Measurements from ENCODE around the gene CDC42EP1.
"Not testable (repeated sequence)": the region's sequence is repeated elsewhere in the genome, so short reads cannot be mapped to it uniquely, and the experiment has no call there.

CDC42EP1 gene

DNA sequence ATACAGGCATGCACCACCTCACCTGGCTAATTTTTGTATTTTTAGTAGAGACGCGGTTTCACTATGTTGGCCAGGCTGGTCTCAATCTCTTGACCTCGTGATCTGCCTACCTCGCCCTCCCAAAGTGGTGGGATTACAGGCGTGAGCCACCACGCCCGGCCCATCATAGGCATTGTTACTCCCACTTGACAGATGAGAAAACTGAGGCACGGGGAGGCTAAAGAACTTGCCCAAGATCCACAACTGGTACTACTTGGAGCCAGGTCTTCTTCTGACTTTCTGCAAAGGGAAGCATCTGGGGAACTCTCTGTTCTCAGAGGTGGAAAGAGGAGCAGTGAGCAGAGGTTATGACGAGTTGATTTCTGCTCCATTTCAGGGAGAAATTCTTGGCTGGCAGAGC is 9.4 kb upstream of the CDC42EP1 start:
- not testable (repeated sequence) for H3K79me2 ChIP-seq (ENCODE audit: control insufficient read depth, insufficient read depth, low read length, unreplicated experiment); H3K27ac ChIP-seq (ENCODE audit: low read depth, low read length); H3K36me3 ChIP-seq (ENCODE audit: insufficient read depth, low read length); H2AFZ ChIP-seq (ENCODE audit: low read length, unreplicated experiment); H3K27me3 ChIP-seq (ENCODE audit: insufficient read depth, low read length); H3K4me3 ChIP-seq (ENCODE audit: low read depth, low read length)
- H3K4me1 ChIP-seq (ENCODE audit: control insufficient read depth, insufficient read depth, low read length, unreplicated experiment): peaks cover 14% of the 10 kb centered on the region

GRCh38 chr22:37551981-37552380 is 8.3 kb upstream of the CDC42EP1 start:
- H3K4me1 ChIP-seq (ENCODE audit: control insufficient read depth, insufficient read depth, low read length, unreplicated experiment): peaks cover 5% of the 10 kb centered on the region
- H3K79me2 ChIP-seq (ENCODE audit: control insufficient read depth, insufficient read depth, low read length, unreplicated experiment): no peaks in the 10 kb centered on the region
- no peaks in the 10 kb centered on the region for H3K36me3 ChIP-seq (ENCODE audit: insufficient read depth, low read length)
- no peak overlapping the region for H3K27ac ChIP-seq (ENCODE audit: low read depth, low read length)
- H3K4me3 ChIP-seq (ENCODE audit: low read depth, low read length): no peak overlapping the region
- H2AFZ ChIP-seq (ENCODE audit: low read length, unreplicated experiment): no peak overlapping the region
- no peaks in the 10 kb centered on the region for H3K27me3 ChIP-seq (ENCODE audit: insufficient read depth, low read length)

GRCh38 chr22:37552524-37553163 is 7.6 kb upstream of the CDC42EP1 start:
- no peak overlapping the region for H3K4me3 ChIP-seq (ENCODE audit: low read depth, low read length)
- no peak overlapping the region for H3K27ac ChIP-seq (ENCODE audit: low read depth, low read length)
- no peaks in the 10 kb centered on the region for H3K27me3 ChIP-seq (ENCODE audit: insufficient read depth, low read length)
- no peak overlapping the region for H2AFZ ChIP-seq (ENCODE audit: low read length, unreplicated experiment)
- H3K4me1 ChIP-seq (ENCODE audit: control insufficient read depth, insufficient read depth, low read length, unreplicated experiment): no peaks in the 10 kb centered on the region
- no peaks in the 10 kb centered on the region for H3K36me3 ChIP-seq (ENCODE audit: insufficient read depth, low read length)
- H3K79me2 ChIP-seq (ENCODE audit: control insufficient read depth, insufficient read depth, low read length, unreplicated experiment): no peaks in the 10 kb centered on the region

DNA sequence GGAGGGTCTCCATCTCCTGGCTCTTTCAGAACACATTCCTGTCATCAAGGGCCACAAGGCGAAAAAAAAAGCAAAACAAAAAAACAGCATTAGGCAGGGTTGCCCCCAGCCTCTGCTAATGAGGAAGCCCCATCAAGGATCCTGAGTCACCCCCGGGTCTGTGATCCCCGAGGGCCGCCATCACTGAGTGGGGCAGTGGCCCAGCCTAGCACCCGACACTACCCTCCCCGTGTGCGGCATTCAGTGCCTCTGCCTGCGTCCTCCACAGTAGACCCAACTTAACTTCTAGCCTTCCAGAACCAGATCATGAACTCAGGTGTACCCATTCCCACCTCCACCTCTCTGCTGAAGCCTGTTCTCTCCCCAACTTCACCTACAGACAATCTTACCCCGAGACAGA is 6.6 kb upstream of the CDC42EP1 start:
- H3K79me2 ChIP-seq (ENCODE audit: control insufficient read depth, insufficient read depth, low read length, unreplicated experiment): no peaks in the 10 kb centered on the region
- H3K27ac ChIP-seq (ENCODE audit: low read depth, low read length): no peak overlapping the region
- H2AFZ ChIP-seq (ENCODE audit: low read length, unreplicated experiment): no peak overlapping the region
- H3K4me3 ChIP-seq (ENCODE audit: low read depth, low read length): no peak overlapping the region
- no peaks in the 10 kb centered on the region for H3K27me3 ChIP-seq (ENCODE audit: insufficient read depth, low read length)
- H3K36me3 ChIP-seq (ENCODE audit: insufficient read depth, low read length): no peaks in the 10 kb centered on the region
- H3K4me1 ChIP-seq (ENCODE audit: control insufficient read depth, insufficient read depth, low read length, unreplicated experiment): no peaks in the 10 kb centered on the region

- Histone ChIP-seq H3K4me1 (ENCODE audit: control insufficient read depth, insufficient read depth, low read length, unreplicated experiment) (no peaks in the 10 kb centered on the region), H2AFZ (ENCODE audit: low read length, unreplicated experiment) (no peak overlapping the region), H3K79me2 (ENCODE audit: control insufficient read depth, insufficient read depth, low read length, unreplicated experiment) (no peaks in the 10 kb centered on the region), H3K4me3 (ENCODE audit: low read depth, low read length) (no peak overlapping the region), H3K36me3 (ENCODE audit: insufficient read depth, low read length) (no peaks in the 10 kb centered on the region), H3K27ac (ENCODE audit: low read depth, low read length) (no peak overlapping the region), H3K27me3 (ENCODE audit: insufficient read depth, low read length) (no peaks in the 10 kb centered on the region)
These were observed 5.3 kb upstream of the CDC42EP1 start for GRCh38 chr22:37555029-37555428.

- H3K27ac ChIP-seq (ENCODE audit: low read depth, low read length): no peak overlapping the region
- H3K79me2 ChIP-seq (ENCODE audit: control insufficient read depth, insufficient read depth, low read length, unreplicated experiment): peaks cover 10% of the 10 kb centered on the region
- no peaks in the 10 kb centered on the region for H3K27me3 ChIP-seq (ENCODE audit: insufficient read depth, low read length)
- H3K4me3 ChIP-seq (ENCODE audit: low read depth, low read length): no peak overlapping the region
- no peak overlapping the region for H2AFZ ChIP-seq (ENCODE audit: low read length, unreplicated experiment)
- no peaks in the 10 kb centered on the region for H3K4me1 ChIP-seq (ENCODE audit: control insufficient read depth, insufficient read depth, low read length, unreplicated experiment)
- no peaks in the 10 kb centered on the region for H3K36me3 ChIP-seq (ENCODE audit: insufficient read depth, low read length)
These were observed 3.6 kb upstream of the CDC42EP1 start for GRCh38 chr22:37556710-37557109.

GRCh38 chr22:37557321-37558001 is 2.8 kb upstream of the CDC42EP1 start:
- Histone ChIP-seq H2AFZ (ENCODE audit: low read length, unreplicated experiment) (no peak overlapping the region), H3K4me3 (ENCODE audit: low read depth, low read length) (no peak overlapping the region), H3K27me3 (ENCODE audit: insufficient read depth, low read length) (no peaks in the 10 kb centered on the region), H3K36me3 (ENCODE audit: insufficient read depth, low read length) (no peaks in the 10 kb centered on the region), H3K4me1 (ENCODE audit: control insufficient read depth, insufficient read depth, low read length, unreplicated experiment) (peaks cover 5% of the 10 kb centered on the region), H3K79me2 (ENCODE audit: control insufficient read depth, insufficient read depth, low read length, unreplicated experiment) (peaks cover 17% of the 10 kb centered on the region), H3K27ac (ENCODE audit: low read depth, low read length) (no peak overlapping the region)

DNA sequence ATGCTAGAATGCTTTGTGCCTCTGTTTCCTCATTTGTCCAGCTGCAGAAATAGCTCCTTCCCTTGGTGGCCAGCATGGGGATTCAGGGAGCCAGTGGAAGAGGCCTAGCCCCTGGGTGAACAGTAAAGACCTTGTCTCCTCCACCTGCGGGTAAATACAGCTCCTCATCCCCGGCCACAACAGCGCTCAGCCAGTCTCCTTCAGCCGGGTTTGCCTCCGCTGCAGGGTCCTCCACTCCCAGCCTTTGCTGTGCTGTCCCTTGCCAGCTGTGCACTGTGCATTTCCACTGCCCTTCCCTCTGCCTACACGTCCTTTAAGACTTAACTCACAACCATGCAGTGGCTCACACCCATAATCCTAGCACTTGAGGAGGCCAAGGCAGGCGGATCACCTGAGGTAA is 1.5 kb upstream of the CDC42EP1 start:
- H3K4me1 ChIP-seq (ENCODE audit: control insufficient read depth, insufficient read depth, low read length, unreplicated experiment): peaks cover 18% of the 10 kb centered on the region
- no peak overlapping the region for H3K4me3 ChIP-seq (ENCODE audit: low read depth, low read length)
- H3K36me3 ChIP-seq (ENCODE audit: insufficient read depth, low read length): no peaks in the 10 kb centered on the region
- no peak overlapping the region for H3K27ac ChIP-seq (ENCODE audit: low read depth, low read length)
- no peak overlapping the region for H2AFZ ChIP-seq (ENCODE audit: low read length, unreplicated experiment)
- H3K27me3 ChIP-seq (ENCODE audit: insufficient read depth, low read length): no peaks in the 10 kb centered on the region
- peaks cover 29% of the 10 kb centered on the region for H3K79me2 ChIP-seq (ENCODE audit: control insufficient read depth, insufficient read depth, low read length, unreplicated experiment)

DNA sequence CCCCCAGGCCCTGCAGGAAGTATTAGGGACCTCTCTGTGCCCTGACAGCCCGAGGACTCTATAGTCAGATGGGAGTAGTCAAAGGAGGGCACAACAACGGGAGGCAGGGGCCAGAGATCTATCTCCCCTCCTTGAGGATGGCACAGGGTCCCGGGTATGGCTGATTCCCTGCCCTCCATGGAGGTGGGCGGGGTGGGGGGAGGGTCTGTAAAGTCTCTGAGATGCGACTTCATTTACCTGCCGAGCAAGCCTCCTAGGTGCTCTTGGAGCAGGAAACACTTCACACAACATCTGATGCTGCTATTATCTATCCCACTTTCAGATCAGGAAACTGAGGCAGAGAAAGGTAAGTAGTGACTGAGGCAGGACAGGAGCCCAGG is 769 bp upstream of the CDC42EP1 start:
- no peaks in the 10 kb centered on the region for H3K27me3 ChIP-seq (ENCODE audit: insufficient read depth, low read length)
- no peak overlapping the region for H2AFZ ChIP-seq (ENCODE audit: low read length, unreplicated experiment)
- H3K27ac ChIP-seq (ENCODE audit: low read depth, low read length): peak overlapping the region; percentile 36
- H3K4me1 ChIP-seq (ENCODE audit: control insufficient read depth, insufficient read depth, low read length, unreplicated experiment): peaks cover 24% of the 10 kb centered on the region
- H3K4me3 ChIP-seq (ENCODE audit: low read depth, low read length): peak overlapping the region; percentile 95
- H3K36me3 ChIP-seq (ENCODE audit: insufficient read depth, low read length): no peaks in the 10 kb centered on the region
- peaks cover 36% of the 10 kb centered on the region for H3K79me2 ChIP-seq (ENCODE audit: control insufficient read depth, insufficient read depth, low read length, unreplicated experiment)

GRCh38 chr22:37560608-37561211 is 430 bp downstream of the CDC42EP1 start:
- Histone ChIP-seq H3K27ac (ENCODE audit: low read depth, low read length) (peak overlapping the region; percentile 81), H3K79me2 (ENCODE audit: control insufficient read depth, insufficient read depth, low read length, unreplicated experiment) (peaks cover 47% of the 10 kb centered on the region), H3K27me3 (ENCODE audit: insufficient read depth, low read length) (no peaks in the 10 kb centered on the region), H3K4me3 (ENCODE audit: low read depth, low read length) (peak overlapping the region; percentile 95), H3K36me3 (ENCODE audit: insufficient read depth, low read length) (no peaks in the 10 kb centered on the region), H3K4me1 (ENCODE audit: control insufficient read depth, insufficient read depth, low read length, unreplicated experiment) (peaks cover 26% of the 10 kb centered on the region), H2AFZ (ENCODE audit: low read length, unreplicated experiment) (peak overlapping the region; percentile 25)

Data from ACC112 (cell line).